Motor neuron (in vitro differentiated cells): ENCODE measurements around the gene KLHL29. TPM values are rescaled to one million over a fixed set of nuclear protein-coding genes. Genes with fewer than 3 reads are reported as not detected.
A peak's percentile ranks its signal among the peaks of the same experiment; 100 is the strongest.

Experiments
- ATAC-seq, 8 experiments: fragments of 200-7000 bp; cut with Tn5 transposase; replicated peaks in 6 of 8; 2 replicates each; pipeline ENCODE4 v1.8.0; 2021; ENCODE audit warnings: mild to moderate bottlenecking in 8 of 8, moderate library complexity in 8 of 8
- H3K27ac ChIP-seq, 2 donors: fragments of 250-450 bp; sonication (Bioruptor Pico); 2 replicates each; pipeline ENCODE4 v1.9.0; 2021; ENCODE audit warnings: antibody characterized with exemption in 2 of 2, mild to moderate bottlenecking in 2 of 2, moderate library complexity in 1 of 2
- H3K4me1 ChIP-seq, 2 donors: fragments of 250-450 bp; sonication (Bioruptor Pico); replicated peaks in 1 of 2; 2 replicates each; pipeline ENCODE4 v1.6.1; 2021; ENCODE audit warnings: antibody characterized with exemption in 2 of 2, mild to moderate bottlenecking in 2 of 2, moderate library complexity in 1 of 2
- H3K4me3 ChIP-seq, 5 donors: fragments of 250-450 bp; sonication (Bioruptor Pico); 2 replicates each; pipeline ENCODE4 v1.9.0; 2021; ENCODE audit warnings: antibody characterized with exemption in 5 of 5, mild to moderate bottlenecking in 5 of 5, moderate library complexity in 4 of 5
- WGBS, 10 experiments: fragments of 450-650 bp; shearing (Covaris generic); methylation state at CpG; one replicate each; pipeline ENCODE4 v1.0.0; 2022; 5-methylcytosine and 5-hydroxymethylcytosine counted together
- in situ Hi-C, 9 experiments: fragments of 400-800 bp; cut with MboI; loops; one replicate each; pipeline ENCODE4 v1.15.0; 2021; ENCODE audit warnings: low sequenced_read_pairs in 9 of 9, low pct_unique_long_range_greater_than_20kb in 2 of 9; ENCODE audit not compliant: unreplicated experiment in 9 of 9
- total RNA-seq, 8 experiments: library from RNA; unstranded; fragments of 300-600 nt; gene quantifications; 2 replicates each; pipeline versions ENCODE4 v1.2.3 to v1.2.4, GENCODE V29; 2022

The KLHL29 gene
- total RNA-seq, 8 experiments from 2014 or later: 4.1 to 58.7 (median 5.4) TPM

DNA sequence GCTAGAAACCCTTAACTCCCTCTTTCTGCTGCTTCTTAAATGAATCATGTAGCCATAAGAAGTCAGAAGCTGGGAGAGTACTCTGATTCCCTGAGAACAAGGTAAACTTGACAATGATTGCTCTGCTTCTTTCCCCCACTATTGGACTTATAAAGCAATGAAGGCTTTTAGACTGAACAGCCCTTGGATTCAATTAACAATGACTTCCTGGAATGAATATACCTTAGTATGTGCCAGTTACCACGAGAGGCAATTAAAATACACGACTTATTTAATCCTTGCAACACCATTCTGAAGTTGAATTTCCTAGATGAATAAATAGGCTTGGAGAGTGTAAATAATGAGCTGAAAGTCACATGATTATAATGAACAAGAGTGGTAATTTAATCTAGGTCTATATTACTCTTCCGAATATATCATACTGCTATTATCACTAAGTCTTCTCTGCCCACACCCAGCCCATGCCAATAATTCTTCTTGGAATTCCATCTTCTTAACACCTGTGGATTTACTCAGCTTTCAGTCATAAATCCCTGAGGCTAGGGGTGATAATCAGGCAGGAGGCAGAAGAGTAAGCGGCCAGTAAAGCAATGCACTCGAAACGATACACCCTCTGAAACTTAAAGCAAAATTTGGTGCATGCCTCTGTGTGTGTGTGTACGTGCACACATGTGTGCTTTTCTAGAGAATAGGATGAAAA lies 371.8 kb downstream of the KLHL29 start:
- H3K4me3 ChIP-seq: no peak overlapping the region
- H3K27ac ChIP-seq: no peak overlapping the region
- no peaks in the 10 kb centered on the region for H3K4me1 ChIP-seq
- in situ Hi-C loops: no loop called here
- 25 to 100% (median 78%) methylated on average over 1 to 7 of the region's 7 CpGs; no CpG with 5 or more reads in 2 of the 10 experiments for WGBS, 10 experiments
- ATAC-seq: peak in 1 of 8 experiments; percentile 75

DNA sequence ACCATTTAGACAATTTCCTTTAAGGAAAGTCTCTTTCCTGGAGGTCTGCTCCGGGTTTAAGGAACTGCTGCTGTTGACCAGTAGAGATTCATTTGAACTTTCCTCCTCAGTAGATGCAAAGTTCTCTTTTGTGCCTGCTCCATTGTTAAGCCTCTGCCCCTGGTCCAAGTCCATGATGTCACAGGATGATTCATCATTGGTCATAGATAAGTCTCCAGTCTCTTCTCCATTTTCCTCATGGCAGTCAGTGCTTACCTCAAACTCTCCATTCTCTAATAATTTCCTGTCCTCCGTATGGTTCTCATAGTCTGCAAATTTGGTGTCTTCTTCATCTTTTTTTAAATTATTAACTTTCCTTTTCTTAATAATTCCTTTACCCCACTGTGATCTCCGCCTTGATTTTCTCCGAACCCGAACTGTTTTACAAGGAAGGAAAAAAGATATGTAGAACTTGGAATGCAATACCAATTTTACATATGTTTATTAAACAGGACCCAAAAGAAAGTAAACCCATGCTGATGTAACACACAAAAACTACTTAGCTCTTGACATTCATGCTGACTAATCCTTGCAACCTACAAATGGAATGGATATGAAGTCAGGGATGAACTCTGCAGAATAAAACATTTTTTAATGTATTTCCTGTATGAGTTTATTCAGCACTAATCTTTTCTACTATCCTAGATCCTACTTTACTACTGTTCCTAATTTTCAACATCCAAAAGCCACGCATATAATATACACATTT lies 372.9 kb downstream of the KLHL29 start:
- 17 to 91% (median 78%) methylated on average over 2 to 6 of the region's 6 CpGs for WGBS, 10 experiments

More for the DNA sequence above, 372.9 kb downstream of the KLHL29 start:
- Histone ChIP-seq H3K4me1 (no peaks in the 10 kb centered on the region), H3K27ac (no peak overlapping the region), H3K4me3 (no peak overlapping the region)
- ATAC-seq: peak; percentile 14 to 88 (median 72)
- in situ Hi-C loops: no loop called here
